ENCODE results near the gene CNIH2.
"Not testable (repeated sequence)": the region's sequence is repeated elsewhere in the genome, so short reads cannot be mapped to it uniquely, and the experiment has no call there.

CNIH2 gene

GRCh38 chr11:66318600-66318970, 40.6 kb downstream of the CNIH2 start (continued):
- TF ChIP-seq ZNF645 (tag by site-specific recombination; IDR thresholded peaks at IDR 0.05) = no peak

GRCh38 chr11:66320289-66320688, 42.3 kb downstream of the CNIH2 start:
- H3K4me3 ChIP-seq (ENCODE audit: low read depth, low read length); H3K27ac ChIP-seq (ENCODE audit: extremely low read depth, low read depth, low read length); POLR2A ChIA-PET; H3K4me1 ChIP-seq (ENCODE audit: control insufficient read depth, insufficient read depth, low read length); H3K9me3 ChIP-seq (ENCODE audit: control insufficient read depth, insufficient read depth, low read depth, low read length); H3K36me3 ChIP-seq (ENCODE audit: control insufficient read depth in 2 of 2, insufficient read depth in 1 of 2, low read length in 2 of 2): not testable (repeated sequence)
- CTCF ChIA-PET = interaction anchor here (0.6 kb wide), 1 partner anchor 16 kb away, joined by 4 read pairs; the partner anchor contains the start of gene RIN1

GRCh38 chr11:66320748-66321147, 42.8 kb downstream of the CNIH2 start:
- H3K36me3 ChIP-seq (ENCODE audit: control insufficient read depth in 2 of 2, insufficient read depth in 1 of 2, low read length in 2 of 2); H3K27ac ChIP-seq (ENCODE audit: extremely low read depth, low read depth, low read length); H3K9me3 ChIP-seq (ENCODE audit: control insufficient read depth, insufficient read depth, low read depth, low read length); CTCF ChIA-PET; POLR2A ChIA-PET; H3K4me1 ChIP-seq (ENCODE audit: control insufficient read depth, insufficient read depth, low read length); H3K4me3 ChIP-seq (ENCODE audit: low read depth, low read length): not testable (repeated sequence)
- peak; percentile 73 for TF ChIP-seq ZNF146 (tag by site-specific recombination; IDR thresholded peaks at IDR 0.05)

GRCh38 chr11:66321606-66322005, 43.6 kb downstream of the CNIH2 start:
- POLR2A ChIA-PET = interaction anchor here (0.6 to 0.7 kb wide), 2 partner anchors 9 to 19 kb away, joined by 3 to 5 read pairs; no protein-coding TSS in a partner anchor
- H3K4me1 ChIP-seq (ENCODE audit: control insufficient read depth, insufficient read depth, low read length) = no peaks in the 10 kb centered on the region
- CTCF ChIA-PET = interaction anchor here (2.0 kb wide), 1 partner anchor 9 kb away, joined by 18 read pairs; no protein-coding TSS in a partner anchor

More at GRCh38 chr11:66321606-66322005, 43.6 kb downstream of the CNIH2 start:
- Histone ChIP-seq H3K27ac (ENCODE audit: extremely low read depth, low read depth, low read length) (no peak overlapping the region), H3K36me3 (ENCODE audit: control insufficient read depth in 2 of 2, insufficient read depth in 1 of 2, low read length in 2 of 2) (no peaks in the 10 kb centered on the region), H3K4me3 (ENCODE audit: low read depth, low read length) (no peak overlapping the region), H3K9me3 (ENCODE audit: control insufficient read depth, insufficient read depth, low read depth, low read length) (no peaks in the 10 kb centered on the region)
- TF ChIP-seq ZBTB10 (tag by site-specific recombination; IDR thresholded peaks at IDR 0.05) (no peak), ZNF664 (tag by site-specific recombination; IDR thresholded peaks at IDR 0.05) (no peak), YY1 (tag by site-specific recombination; IDR thresholded peaks at IDR 0.05) (no peak), ZNF416 (tag by site-specific recombination; IDR thresholded peaks at IDR 0.05) (no peak), ZNF202 (tag by site-specific recombination; IDR thresholded peaks at IDR 0.05; ENCODE audit: borderline replicate concordance) (no peak), ZNF76 (tag by site-specific recombination; IDR thresholded peaks at IDR 0.05; ENCODE audit: borderline replicate concordance, low read depth) (no peak), MEIS1 (CRISPR knock-in tag; IDR thresholded peaks at IDR 0.05; ENCODE audit: borderline replicate concordance) (no peak), ZNF488 (tag by site-specific recombination; IDR thresholded peaks at IDR 0.05) (no peak), ZNF174 (tag by site-specific recombination; IDR thresholded peaks at IDR 0.05) (no peak), ZNF624 (tag by site-specific recombination; IDR thresholded peaks at IDR 0.05) (no peak), ZNF600 (tag by site-specific recombination; IDR thresholded peaks at IDR 0.05) (no peak), ZFP41 (tag by site-specific recombination; IDR thresholded peaks at IDR 0.05; ENCODE audit: borderline replicate concordance) (no peak), ZBTB7A (tag by site-specific recombination; IDR thresholded peaks at IDR 0.05; ENCODE audit: low read depth) (no peak), ZNF221 (tag by site-specific recombination; IDR thresholded peaks at IDR 0.05; ENCODE audit: borderline replicate concordance) (no peak), ZNF121 (tag by site-specific recombination; IDR thresholded peaks at IDR 0.05) (no peak), ZNF10 (tag by site-specific recombination; IDR thresholded peaks at IDR 0.05) (no peak)
